GM19395 (cell line): ENCODE measurements around the gene HP1BP3.
"Not testable (repeated sequence)": the region's sequence is repeated elsewhere in the genome, so short reads cannot be mapped to it uniquely, and the experiment has no call there.

ENCODE experiments used
- ATAC-seq: cut with Tn5 transposase; IDR thresholded peaks from one replicate; pipeline ENCODE4 v1.9.1; 2021; ENCODE audit warnings: mild to moderate bottlenecking, moderate library complexity; ENCODE audit not compliant: unreplicated experiment

HP1BP3 gene, protein sequence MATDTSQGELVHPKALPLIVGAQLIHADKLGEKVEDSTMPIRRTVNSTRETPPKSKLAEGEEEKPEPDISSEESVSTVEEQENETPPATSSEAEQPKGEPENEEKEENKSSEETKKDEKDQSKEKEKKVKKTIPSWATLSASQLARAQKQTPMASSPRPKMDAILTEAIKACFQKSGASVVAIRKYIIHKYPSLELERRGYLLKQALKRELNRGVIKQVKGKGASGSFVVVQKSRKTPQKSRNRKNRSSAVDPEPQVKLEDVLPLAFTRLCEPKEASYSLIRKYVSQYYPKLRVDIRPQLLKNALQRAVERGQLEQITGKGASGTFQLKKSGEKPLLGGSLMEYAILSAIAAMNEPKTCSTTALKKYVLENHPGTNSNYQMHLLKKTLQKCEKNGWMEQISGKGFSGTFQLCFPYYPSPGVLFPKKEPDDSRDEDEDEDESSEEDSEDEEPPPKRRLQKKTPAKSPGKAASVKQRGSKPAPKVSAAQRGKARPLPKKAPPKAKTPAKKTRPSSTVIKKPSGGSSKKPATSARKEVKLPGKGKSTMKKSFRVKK

DNA sequence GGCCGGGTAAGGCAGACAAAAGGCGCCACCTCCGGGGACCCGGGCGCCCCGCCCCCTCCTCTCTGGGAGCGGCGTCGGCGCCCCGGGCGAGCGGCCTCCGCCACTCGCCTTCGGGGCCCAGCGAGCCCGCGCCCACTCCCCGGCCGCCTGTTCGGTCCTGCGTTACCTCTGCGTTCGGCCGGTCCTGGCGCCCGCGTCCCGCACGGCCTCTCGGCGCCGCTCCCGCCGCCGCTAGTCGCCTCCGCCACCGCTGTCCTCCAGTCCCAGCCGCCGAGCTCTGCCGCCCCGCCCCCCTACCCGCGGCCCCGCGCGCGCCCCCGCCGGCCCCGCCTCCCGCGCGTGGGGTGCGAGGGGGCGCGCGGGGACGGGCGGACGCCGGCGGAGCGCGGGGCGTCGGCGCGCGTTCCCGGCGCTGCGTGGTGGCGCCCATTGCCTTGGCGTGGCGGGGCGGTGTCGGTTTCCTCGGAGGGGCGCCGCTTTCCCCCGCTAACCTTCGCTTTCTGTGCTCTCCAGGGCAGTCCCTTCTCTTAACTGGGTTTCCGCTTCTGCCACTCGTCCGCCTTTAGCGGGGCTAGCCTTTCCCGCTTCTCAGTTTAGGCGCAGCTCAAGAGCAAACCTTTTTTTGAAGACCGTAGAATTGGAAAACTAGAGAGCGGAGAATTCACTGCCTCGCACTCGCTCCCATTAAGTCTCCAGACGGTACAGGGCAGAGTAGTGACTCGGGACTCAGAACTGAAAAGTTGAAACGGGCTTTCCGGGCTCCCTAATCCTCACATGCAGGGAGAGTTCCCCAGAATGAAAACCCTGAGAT lies at the start of gene HP1BP3:
HP1BP3 (minus strand) TSS at position 279 of the 811 bp plus-strand sequence. CDS start 6,867 bp downstream, outside the sequence.
- ATAC-seq: peak; percentile 49

DNA sequence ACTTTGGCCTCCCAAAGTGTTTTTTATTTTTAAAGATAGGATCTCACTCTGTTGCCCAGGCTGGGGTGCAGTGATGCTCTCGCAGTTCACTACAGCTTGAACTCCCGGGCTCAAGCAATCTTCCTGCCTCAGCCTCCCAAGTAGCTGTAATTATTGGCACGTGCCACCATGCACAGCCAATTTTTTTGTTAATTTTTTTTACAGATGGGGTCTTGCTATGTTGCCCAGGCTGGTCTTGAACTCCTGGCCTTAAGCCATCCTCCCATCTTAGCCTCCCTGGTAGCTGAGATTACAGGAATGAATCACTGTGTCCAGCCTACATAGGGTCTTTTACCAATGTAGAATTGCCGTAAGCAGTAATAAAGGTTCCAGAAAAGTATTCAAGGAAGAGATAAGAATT lies 49.1 kb upstream of the HP1BP3 start:
- no peak for ATAC-seq

DNA sequence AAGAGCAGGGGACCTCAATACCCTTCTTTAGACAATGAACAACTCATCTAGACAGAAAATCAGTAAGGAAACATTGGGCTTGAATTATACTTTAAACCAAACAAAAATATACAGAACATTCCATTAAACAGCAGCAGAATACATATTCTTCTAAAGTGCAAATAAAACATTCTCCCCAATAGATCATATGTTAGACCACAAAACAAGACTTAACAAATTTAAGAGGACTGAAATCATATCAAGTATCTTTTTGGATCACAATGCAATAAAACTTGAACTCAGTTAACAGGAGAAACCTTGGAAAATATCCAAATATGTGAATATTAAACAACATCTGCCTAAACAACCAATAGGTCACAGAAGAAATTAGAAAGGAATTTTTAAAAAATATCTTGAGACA lies 47.7 kb upstream of the HP1BP3 start:
- no peak for ATAC-seq

DNA sequence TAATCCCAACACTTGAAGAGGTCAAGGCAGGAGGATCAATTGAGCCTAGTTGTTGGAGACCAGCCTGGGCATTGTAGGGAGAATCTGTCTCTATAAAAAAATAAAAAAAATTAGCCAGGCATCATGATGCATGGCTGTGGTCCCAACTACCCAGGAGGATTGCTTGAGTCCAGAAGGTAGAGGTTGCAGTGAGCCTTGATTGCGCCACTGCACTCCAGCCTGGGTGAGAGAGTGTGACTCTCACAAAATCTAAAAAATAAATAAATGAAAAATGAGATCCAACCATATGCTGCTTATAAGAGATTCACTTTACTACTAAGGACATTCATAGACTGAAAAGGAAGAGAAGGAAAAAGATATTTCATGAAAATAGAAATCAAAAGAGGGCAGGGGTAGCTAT lies 47.1 kb upstream of the HP1BP3 start:
- ATAC-seq: no peak

DNA sequence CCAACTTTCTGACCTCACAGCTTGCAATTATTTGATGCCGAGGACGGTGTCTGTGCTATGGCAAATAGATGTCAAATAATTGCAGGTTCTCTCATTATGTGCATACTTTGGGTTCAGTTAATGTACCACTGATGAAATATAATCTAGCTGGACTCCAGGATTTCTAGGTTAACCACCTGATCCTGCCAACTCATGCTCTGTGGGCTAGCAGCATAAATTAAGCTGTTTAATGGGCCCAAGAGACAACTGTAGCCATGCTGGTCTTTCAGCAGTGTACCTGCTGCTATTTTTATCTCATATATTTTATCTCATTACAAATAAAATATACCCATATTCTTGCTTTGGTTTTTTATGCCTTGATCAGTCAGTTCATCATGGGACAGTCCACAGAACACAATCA lies 43.3 kb upstream of the HP1BP3 start:
- no peak for ATAC-seq

DNA sequence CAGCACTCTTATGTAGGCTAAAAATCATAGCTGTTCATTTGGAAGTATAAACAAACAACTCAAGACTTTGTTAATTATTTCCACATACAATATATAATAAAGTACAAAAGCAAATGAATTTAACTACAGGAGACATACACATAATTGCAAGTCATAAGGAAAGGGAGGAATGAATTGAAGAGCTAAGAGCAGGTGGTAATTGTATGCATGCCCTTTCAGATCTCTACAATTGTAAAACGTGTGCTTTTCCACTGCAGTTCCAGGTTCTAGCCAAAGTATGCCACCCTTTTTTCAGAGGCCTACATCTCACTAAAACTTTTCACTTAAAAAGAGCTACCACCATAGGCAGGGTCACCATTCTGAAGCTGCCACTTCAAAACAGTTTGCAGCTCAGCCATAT lies 42.8 kb upstream of the HP1BP3 start:
- ATAC-seq: no peak

DNA sequence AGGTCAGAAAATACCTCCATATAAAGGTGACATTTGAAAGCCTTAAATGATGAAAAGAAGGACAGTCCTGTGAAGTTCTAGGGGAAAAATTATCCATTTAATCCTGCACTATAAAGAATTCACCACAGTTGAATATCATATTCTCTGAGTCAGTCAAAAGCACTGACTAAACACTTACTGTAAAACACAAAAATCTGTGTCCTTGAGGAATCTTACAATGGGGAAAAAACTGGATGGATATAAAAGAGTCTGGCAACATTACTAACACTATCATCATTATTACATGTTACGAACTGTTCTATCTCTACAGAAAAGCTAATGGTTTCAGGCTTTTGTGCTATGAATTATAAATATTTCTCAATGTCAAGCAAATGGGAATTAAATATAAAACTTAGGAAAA lies 42.4 kb upstream of the HP1BP3 start:
- ATAC-seq: no peak

DNA sequence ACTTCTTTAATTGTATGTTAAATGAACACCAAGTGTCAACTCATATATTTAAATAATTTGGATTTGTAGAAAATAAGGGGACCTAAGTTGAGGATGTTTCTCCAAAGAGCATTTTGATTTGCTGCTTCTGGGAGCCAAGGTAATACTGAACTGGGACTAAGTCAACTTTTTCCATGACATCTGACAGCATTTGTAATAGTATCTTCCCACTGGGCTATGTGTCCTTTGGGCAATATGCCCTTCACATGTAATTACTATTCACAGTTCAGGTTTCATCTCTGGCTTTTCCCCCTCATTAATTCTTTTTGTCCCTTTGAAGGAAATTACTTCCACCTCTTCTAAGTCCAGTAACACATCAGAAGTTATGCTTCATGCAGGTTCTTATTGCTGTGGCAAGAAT lies 36.7 kb upstream of the HP1BP3 start:
- no peak for ATAC-seq

DNA sequence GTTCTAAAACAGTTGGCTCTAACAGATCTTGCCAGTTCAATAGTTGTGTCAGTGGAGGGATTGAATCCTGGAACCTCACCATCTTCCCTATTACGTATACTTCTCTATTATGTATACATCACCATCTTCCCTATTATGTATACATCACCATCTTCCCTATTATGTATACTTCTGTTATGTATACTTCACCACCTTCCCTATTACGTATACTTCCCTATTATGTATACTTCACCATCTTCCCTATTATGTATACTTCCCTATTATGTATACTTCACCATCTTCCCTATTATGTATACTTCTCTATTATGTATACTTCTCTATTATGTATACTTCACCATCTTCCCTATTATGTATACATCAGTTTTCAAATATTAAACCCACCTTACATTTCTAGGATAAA lies 34.4 kb upstream of the HP1BP3 start:
- no peak for ATAC-seq

DNA sequence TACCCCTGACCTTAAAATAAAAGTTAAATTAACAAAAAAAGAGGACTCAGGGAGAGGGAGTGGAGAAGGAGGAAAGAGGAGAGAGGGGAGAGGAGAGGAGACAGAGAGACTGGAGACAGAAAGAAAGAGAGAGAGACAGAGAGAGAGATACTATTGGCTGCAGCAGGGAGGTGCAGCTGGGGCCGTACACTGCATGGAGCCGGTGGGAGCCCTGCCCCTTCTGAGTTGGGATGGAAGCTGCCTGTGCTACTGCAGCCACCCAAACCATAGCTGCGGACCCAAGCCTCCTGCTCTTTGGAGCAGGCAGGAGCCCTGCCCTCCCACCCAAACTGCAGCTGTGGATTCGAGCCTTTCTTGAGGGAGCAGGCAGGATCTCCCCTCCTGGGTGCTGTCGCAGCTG lies 32.7 kb upstream of the HP1BP3 start:
- ATAC-seq: no peak

DNA sequence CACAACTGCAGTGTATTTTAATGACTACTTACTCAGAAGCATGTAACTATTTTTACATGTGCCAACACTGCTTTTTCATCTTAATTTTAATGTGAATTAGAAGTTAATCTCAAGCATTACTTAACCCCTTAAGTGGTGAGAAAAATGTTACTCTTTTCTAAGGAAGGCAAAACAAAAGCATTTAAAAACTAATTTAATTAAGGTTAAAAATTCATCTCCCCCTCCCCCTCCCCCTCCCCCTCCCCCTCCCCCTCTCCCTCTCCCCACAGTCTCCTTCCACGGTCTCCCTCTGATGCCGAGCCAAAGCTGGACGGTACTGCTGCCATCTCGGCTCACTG lies 27.4 kb upstream of the HP1BP3 start:
- ATAC-seq: no peak

DNA sequence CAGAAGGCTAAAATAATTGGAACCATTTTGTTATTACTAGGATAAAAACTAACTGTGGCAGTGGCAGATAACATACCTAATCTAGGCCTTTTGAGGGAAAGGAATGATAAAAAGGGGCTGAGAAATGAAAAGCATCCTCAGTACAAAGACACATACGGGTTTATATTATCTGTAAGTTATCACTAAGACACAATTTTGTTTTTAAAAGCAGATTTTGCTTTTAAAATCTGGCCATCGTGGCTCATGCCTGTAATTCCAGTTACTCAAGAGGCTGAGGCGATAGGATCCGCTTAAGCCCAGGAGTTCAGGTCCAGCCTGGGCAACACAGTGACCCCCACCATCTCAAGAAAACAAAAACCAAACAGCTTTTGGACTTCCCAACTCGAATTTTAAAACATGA lies 24.8 kb upstream of the HP1BP3 start:
- no peak for ATAC-seq

DNA sequence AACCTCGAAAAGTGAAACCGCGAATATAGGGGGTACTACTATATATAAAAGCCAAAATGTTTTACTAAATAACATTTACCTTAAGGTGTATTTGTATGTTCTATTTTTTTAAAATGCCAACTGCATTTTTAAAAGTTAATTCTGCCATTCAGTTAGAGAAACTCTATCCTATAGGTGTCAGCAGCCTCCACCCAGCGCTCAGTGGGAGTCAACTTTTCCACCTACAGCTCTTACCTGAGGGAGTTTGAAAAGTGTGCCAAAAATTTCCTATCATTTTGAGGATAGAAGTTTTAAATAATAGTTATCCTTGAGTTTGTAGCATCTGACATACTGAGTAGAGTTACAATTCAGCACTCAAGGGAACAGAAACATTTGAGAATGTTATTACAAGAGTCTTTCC lies 6.1 kb upstream of the HP1BP3 start:
- no peak for ATAC-seq

DNA sequence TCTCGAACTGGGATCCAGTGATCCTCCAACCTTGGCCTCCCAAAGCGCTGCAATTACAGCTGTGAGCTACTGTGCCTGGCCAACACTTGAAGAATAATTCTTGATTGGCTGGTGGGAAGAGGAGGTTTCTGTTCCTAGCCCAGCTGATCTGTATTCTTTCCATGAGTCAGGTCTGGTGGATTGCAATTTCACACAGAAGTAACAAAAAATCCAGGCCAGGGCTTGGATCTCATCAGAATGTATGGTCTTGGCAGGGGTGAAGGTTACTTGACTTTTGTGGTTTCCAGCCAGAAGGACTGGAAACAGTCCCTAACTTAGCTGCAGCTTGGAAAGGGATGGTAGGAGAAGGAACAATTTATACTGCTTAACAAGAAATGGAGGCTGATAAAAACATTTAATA lies 5.1 kb upstream of the HP1BP3 start:
- ATAC-seq: no peak

DNA sequence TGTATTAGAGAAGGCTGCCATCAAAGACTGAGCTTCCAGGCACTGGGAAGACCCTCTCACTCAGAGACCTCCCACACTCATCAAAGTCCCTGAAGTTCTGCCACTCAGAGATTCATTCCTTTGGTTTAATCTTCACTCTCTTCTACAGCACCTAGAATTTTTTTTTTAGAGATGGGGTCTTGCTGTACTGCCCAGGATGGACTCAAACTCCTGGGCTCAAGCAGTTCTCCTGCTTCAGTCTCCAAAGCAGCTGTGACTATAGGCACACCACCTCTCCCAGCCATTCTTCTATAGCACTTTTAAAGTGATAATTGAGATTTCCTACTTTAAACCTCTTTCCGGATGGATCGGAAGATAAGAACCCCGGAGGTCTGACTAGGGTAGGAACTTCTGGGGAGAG lies 3.7 kb upstream of the HP1BP3 start:
- no peak for ATAC-seq

DNA sequence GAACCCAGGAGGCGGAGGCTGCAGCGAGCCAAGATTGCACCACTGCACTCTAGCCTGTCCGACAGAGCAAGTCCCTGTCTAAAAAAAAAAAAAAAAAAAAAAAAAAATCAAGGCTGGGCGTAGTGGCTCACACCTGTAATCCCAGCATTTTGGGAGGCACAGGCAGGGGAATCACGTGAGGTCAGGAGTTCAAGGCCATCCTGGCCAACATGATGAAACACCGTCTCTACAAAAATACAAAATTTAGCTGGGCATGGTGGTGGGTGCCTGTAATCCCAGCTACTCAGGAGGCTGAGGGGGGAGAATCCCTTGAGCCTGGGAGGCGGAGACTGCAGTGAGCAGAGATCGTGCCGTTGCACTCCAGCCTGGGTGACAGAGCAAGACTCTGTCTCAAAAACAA lies 2.5 kb upstream of the HP1BP3 start:
- ATAC-seq: not testable (repeated sequence)

DNA sequence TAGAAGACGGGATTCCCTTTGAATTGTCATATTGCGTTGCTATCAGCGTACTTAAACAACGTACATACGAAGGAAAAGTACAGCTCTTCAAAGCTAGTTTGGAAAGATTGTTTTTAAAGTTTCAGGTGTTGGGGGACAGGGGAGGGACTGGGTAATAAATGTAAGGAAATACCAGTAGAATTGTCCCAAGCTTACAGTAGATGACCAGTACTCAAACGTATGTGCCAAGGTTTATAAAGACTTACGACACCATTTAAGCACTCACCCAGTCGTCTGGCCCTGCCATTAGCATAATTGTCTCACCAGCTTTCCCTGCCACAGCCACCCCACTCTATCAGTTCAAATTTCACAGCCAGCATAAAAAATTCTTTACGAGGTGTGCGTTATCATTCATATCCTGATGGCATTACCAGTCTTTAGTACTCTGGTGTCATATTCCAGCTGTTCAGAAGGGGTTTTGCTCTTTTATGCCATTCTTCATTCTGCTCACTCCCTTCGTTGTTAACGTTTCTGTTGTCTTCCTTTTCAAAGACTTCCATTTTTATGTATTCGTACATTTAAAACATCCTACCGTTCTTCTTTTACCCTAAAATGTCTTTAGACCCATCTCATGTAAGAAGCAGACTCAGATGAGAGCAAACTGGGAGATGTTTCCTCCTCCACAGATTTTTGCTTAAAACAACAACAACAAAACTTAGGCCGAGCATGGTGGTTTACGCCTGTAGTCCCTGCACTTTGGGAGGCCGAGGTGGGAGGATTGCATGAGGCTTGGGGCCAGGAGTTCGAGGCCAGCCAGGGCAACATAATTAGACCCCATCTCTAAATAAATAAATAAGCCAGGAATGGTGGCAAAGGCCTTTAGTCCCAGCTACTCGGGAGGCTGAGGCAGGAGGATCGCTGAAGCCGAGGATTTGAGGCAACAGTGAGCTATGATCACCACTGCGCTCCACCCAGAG lies 1.0 kb upstream of the HP1BP3 start:
- no peak for ATAC-seq

DNA sequence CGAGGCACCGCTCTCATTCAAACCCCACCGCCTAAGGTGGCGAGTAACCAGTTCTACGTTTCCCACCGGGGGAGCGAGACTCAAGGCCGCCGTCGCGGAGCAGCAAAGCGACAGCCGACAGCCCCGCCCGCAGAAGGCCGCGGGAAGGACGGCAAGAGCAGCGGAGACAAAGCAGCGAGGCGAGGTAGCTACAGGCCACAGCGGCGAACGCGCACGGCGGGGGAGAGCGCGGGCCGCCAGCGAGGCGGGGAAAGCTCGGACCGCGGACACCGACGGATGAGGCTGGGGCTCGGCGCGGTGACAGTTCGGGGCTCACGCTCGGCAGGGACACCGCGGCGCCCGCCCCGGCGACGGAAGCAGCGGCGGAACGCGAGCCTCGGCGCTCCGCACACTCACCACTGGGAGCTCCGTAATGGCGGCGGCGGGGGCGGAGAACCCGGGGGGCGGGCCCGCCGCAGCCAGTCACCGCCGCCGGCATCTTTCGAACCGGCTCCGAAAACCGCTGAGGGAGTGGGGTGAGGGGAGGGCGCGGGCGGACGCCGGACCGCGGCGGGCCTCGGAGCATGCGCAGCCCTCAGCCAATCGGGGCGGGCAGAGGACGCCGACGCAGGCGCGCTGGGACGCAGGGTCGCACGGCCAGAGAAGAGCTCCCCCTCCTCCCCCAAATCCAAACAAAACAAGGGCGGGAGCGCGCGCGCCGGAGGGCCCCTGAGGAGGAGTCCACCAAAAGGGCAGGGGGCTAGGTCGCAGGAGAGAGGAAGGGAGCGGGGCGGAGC lies 666 bp downstream of the HP1BP3 start:
- peak; percentile 77 for ATAC-seq

DNA sequence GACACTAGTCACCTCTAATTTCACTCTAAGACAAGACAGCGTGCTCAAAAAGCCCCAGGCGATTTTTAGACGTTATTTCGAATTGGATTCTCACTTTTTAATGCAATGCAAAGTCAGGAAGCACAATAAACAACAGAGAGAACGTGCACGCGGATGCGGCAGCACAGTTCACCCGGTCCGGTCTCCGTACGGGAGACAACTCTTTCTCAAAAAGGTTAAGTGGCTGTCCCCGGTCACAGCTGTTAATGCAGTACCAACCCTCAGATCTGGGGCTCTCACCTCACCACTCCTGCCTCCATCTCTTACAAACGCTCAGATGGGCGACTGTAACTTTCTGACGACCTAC lies 1.2 kb downstream of the HP1BP3 start:
- ATAC-seq: no peak

DNA sequence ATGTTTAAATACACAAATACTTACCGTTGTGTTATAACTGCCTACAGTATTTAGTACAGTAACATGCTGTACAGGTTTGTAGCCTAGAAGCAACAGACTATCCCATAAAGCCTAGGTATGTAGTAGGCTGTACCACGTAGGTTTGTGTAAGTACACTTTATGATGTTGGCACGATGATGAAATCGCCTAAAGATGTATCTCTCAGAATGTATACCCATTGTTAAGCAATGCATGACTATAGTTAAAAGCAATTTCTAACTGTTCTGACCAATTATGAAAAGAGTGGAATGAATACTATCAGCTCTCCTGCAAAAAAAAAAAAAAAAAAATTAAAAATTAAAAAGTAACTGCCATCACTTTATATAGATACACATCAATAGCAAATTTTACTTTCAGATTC lies 11.4 kb downstream of the HP1BP3 start:
- no peak for ATAC-seq
